ENCODE data around the gene REELD1.

DNA sequence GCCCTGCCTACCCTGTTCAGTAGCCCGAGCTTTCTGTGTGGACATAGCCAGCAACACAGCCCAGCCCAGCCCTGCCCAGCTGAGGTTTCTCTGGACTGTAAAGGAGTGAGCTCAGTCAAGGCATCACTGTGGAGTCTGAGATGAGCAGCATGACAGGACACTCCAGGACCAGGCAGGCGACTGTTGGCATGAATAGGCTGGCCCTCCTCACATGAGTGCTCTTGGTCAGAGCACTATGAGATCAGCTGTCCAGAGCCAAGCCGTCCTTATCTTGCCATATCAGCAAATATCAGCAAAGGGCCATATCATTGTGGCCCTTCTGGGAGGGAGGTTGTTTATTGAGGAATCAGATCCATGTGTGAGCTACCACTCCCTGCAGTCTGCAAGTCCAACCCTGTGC lies 30.9 kb downstream of the REELD1 start:
- TF ChIP-seq CTCF (IDR thresholded peaks at IDR 0.05; ENCODE audit: insufficient read depth, low read depth, low read length) = no peak
- TF ChIP-seq EZH2 (IDR thresholded peaks at IDR 0.05; ENCODE audit: insufficient read depth, low read length) = no peak

Data from astrocyte (in vitro differentiated cells and primary cell).